Measurements from ENCODE around the gene TTLL9.

DNA sequence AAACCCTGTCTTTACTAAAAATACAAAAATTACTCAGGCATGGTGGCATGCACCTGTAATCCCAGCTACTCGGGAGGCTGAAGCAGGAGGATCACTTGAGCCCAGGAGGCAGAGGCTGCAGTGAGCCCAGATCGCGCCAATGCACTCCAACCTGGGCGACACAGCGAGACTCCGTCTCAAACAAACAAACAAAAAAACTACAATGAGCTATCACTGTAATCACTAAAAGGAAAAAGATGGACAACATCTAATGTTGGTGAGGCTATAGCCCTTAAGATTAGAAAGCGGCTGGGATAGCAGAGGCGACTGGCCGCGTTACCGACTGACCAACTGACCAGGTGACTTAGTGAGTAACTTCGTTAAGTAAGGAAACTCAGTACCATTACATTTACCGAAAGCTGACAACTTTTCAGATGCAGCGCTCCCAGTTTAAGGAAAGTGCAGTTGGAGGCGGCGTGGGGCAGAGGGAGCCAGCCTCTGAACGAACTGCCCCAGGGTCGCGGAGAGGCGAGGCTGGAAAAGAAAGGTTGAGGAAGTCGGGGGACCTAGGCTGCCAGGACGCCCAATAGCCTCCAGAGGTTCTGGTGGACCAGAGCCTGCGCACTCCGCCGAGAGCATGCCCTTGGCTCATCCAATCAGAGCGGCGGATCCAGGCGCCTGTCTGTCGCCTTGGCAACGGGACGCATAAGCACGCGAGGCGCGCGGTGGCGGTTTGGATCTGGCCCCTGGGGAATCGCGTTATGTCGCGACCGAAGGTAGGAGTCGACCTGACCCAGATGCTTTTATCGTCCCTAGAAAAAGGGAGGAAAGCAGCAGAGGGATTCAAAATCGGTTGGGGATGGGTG lies 8.9 kb downstream of the TTLL9 start:
- peak in 1 of 4 donors; percentile 32 for TF ChIP-seq POLR2A (IDR thresholded peaks at IDR 0.05)
- TF ChIP-seq, protein P1, sequence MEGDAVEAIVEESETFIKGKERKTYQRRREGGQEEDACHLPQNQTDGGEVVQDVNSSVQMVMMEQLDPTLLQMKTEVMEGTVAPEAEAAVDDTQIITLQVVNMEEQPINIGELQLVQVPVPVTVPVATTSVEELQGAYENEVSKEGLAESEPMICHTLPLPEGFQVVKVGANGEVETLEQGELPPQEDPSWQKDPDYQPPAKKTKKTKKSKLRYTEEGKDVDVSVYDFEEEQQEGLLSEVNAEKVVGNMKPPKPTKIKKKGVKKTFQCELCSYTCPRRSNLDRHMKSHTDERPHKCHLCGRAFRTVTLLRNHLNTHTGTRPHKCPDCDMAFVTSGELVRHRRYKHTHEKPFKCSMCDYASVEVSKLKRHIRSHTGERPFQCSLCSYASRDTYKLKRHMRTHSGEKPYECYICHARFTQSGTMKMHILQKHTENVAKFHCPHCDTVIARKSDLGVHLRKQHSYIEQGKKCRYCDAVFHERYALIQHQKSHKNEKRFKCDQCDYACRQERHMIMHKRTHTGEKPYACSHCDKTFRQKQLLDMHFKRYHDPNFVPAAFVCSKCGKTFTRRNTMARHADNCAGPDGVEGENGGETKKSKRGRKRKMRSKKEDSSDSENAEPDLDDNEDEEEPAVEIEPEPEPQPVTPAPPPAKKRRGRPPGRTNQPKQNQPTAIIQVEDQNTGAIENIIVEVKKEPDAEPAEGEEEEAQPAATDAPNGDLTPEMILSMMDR (IDR thresholded peaks at IDR 0.05), result peak in 2 of 6 experiments; percentile 7 to 21

Measured in esophagus squamous epithelium (tissue), 4 donors.